Endothelial cell of umbilical vein (primary cell): Measurements from ENCODE around the gene PRM1.

Source experiments
- CTCF ChIP-seq, 2 donors: IDR thresholded peaks; 1 replicate in 1 of 2; 2 replicates in 1 of 2; pipeline ENCODE4 v1.5.1; 2011; ENCODE audit warnings: low read length in 2 of 2, mild to moderate bottlenecking in 2 of 2, moderate library complexity in 2 of 2, control low read depth in 1 of 2, inconsistent platforms in 1 of 2, low read depth in 1 of 2; ENCODE audit not compliant: insufficient read depth in 1 of 2; ENCODE audit errors: extremely low read depth in 1 of 2
- EZH2 ChIP-seq: IDR thresholded peaks from 2 replicates; pipeline ENCODE4 v1.6.1; 2012; ENCODE audit warnings: borderline replicate concordance, low read depth, mild to moderate bottlenecking, moderate library complexity, low read length, inconsistent platforms; ENCODE audit not compliant: severe bottlenecking
- FOS ChIP-seq: IDR thresholded peaks from 2 replicates; pipeline ENCODE4 v1.6.1; 2011; ENCODE audit warnings: mild to moderate bottlenecking, low read length, moderate library complexity, borderline replicate concordance; ENCODE audit not compliant: insufficient read depth
- GATA2 ChIP-seq: IDR thresholded peaks from 2 replicates; pipeline ENCODE4 v1.7.0; 2011; ENCODE audit warnings: low read depth, mild to moderate bottlenecking, moderate library complexity, mixed read lengths, low read length; ENCODE audit not compliant: insufficient read length, insufficient read depth
- MYC ChIP-seq: IDR thresholded peaks from one replicate; pipeline ENCODE4 v1.6.1; 2011; ENCODE audit warnings: mild to moderate bottlenecking, low read depth, low read length
- POLR2A ChIP-seq: IDR thresholded peaks from 2 replicates; pipeline ENCODE4 v1.6.1; 2012; ENCODE audit warnings: low read depth, mild to moderate bottlenecking, control low read depth, low read length
- POLR2AphosphoS5 ChIP-seq: IDR thresholded peaks from 2 replicates; pipeline ENCODE4 v1.6.1; 2012; ENCODE audit warnings: low read depth, mild to moderate bottlenecking, control low read depth, low read length, moderate library complexity; ENCODE audit not compliant: insufficient read depth
- TF ChIP-seq, protein P1 (sequence below): IDR thresholded peaks from 2 replicates; pipeline ENCODE4 v1.6.1; 2011; ENCODE audit not compliant: insufficient read depth, insufficient read length

- no peak for TF ChIP-seq POLR2A
- TF ChIP-seq POLR2AphosphoS5: no peak
- no peak for TF ChIP-seq CTCF (IDR thresholded peaks at IDR 0.05; ENCODE audit: extremely low read depth in 1 of 2, insufficient read depth in 1 of 2, low read depth in 1 of 2, low read length in 2 of 2)
- TF ChIP-seq EZH2: no peak
- TF ChIP-seq, protein P1, sequence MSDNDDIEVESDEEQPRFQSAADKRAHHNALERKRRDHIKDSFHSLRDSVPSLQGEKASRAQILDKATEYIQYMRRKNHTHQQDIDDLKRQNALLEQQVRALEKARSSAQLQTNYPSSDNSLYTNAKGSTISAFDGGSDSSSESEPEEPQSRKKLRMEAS: no peak
- no peak for TF ChIP-seq MYC
- no peak for TF ChIP-seq FOS
- no peak for TF ChIP-seq GATA2
These were observed 28.6 kb downstream of the PRM1 start for GRCh38 chr16:11252482-11252931.
